Stimulated activated CD4-positive, alpha-beta T cell treated with anti-CD3 and anti-CD28 coated beads, Interleukin-2, amount 100 ng/mL, for 24 hours (primary cell): ENCODE results near the gene GLB1L3.
"Not testable (repeated sequence)": the region's sequence is repeated elsewhere in the genome, so short reads cannot be mapped to it uniquely, and the experiment has no call there.

Experiments
- DNase-seq, 2 donors: peaks; one replicate each; pipeline ENCODE4 v3.0.0-alpha.2; 2020

The GLB1L3 gene

DNA sequence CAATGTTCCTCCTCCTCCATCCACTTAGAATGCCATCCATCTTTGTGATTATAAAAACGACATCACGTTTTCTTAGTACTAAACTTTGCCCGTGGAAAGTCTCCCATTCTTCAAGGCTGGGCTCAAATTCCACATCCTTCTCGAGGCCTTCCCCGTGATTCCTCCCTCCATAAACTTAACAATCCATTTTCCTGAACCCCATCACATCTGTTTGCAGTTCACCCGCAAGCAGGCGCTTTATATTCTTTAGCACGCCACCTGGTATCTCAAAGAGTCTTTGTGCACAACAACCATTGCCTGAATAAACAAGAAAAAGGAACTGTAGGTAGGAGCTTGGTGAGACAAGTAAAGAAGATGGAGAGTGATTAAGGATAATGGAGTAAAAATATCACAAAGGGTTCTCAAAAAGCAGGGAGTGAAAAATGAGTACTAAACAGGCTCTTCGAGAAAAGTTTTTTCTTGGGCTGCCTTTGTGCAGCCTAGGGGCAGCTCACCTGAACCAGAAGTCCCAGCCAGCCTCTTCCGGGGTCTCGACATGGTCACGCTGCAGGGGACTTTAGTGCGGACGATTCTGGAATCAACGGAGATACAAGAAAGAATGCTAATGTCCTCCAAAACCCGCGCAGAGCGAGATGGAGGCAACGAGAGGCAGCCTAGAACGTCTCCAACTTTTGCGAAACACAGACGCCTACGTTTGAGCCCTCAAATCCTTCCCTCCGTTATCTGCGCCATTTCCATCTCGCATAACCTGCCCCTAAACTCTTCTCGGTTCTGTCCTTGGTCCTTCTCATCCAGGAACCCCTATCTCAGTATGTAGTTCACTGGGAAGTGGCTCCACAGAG is 23.6 kb upstream of the GLB1L3 start:
- DNase-seq, result peak; percentile 20 to 39

DNA sequence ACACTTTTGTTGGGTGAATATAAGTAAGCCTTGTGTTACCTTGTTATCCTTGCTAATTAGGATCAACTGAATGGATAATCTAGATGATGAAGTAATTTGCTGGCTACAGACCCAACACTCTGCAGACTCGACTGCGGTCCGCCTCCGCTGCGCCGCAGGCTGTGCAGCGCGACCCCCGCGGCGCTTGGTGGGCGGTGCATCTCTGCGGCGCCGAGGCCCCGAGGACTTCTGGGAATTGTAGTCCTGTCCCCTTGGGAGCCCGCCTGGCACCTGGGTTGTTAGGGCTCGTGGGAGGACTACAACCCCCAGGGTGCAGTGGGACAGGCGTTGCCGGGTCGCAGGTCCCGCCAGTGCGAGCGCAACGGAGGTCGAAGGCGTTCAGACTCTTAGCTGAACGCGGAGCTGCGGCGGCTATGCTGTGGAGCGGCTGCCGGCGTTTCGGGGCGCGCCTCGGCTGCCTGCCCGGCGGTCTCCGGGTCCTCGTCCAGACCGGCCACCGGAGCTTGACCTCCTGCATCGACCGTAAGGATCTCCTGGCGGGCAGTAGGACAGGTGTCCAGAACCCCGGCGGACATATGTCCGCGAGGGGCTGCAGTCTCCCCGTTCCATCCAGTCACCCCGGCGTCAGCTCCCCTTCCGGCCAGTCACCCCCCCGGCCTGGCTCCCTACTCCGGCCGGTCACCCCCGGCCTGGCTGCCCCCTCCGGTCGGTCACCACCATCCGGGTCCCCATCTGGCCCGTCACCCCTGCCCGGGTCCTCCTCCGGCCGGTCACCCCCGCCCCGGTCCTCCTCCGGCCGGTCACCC is 22.8 kb upstream of the GLB1L3 start, which contains the start of the genes ACAD8 and THYN1:
ACAD8 (plus strand) TSS at position 381 of the 806 bp plus-strand sequence; CDS start at position 414, 33 bp downstream.
THYN1 (minus strand) TSS at position 165 of the 806 bp plus-strand sequence. CDS start 470 bp downstream, outside the sequence.
- DNase-seq, result peak; percentile 93 to 94

DNA sequence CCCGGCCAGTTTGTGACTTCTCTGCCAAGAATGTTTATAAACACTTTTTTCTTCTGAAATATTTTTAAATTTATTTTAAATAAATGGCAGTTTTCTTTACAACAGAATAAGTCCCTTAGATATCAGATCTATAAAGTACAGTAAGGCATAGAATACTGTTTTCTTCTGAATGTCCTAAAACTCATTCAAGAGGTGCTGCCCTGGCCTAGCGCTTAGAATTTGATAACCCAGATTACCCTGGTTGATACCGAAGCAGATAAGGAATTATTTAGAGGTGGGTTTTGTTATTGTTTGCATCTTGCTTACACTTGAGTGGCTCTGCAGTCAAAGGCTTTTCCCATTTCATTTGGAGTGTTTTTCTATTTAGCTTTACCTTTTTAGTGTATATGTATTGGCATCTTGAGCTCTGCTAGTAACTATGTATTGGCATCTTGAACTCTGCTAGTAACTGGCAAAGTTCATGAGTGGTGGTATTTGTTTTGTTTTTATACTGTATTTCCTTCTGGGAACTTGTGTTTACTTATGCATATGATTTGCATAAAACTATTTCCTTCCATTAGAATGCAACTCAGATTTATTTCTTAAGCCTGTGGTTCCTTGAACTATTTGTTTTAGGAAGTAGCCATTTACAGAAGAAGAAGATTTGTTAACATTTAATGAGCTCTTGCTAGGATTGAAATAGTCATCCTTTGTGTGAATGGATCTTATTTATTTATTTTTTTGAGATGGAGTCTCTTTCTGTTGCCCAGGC is 21.6 kb upstream of the GLB1L3 start:
- no peak for DNase-seq

DNA sequence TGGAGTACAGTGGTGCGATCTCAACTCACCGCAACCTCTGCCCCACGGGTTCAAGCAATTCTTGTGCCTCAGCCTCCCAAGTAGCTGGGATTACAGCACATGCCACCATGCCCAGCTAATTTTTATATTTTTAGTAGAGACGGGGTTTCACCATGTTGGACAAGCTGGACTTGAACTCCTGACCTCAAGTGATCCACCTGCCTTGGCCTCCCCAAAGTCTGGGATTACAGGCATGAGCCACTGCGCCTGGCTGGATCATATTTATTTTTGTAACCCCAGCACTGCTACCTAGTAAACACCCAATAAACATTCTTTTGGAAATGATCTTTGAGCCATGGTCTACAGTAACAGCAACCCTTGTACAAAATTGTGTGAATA is 21.0 kb upstream of the GLB1L3 start:
- DNase-seq, result not testable (repeated sequence)

DNA sequence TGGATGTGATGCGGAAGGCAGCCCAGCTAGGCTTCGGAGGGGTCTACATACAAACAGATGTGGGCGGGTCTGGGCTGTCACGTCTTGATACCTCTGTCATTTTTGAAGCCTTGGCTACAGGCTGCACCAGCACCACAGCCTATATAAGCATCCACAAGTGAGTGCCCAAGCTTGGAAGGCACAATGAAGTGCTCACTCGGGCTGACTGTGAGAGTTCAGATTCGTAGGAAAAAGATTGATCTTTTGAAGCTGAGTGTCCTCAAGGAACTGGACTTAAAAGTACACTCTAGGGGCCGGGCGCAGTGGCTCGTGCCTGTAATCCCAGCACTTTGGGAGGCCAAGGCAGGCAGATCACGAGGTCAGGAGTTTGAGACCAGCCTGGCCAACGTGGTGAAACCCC is 19.1 kb upstream of the GLB1L3 start:
- no peak for DNase-seq

DNA sequence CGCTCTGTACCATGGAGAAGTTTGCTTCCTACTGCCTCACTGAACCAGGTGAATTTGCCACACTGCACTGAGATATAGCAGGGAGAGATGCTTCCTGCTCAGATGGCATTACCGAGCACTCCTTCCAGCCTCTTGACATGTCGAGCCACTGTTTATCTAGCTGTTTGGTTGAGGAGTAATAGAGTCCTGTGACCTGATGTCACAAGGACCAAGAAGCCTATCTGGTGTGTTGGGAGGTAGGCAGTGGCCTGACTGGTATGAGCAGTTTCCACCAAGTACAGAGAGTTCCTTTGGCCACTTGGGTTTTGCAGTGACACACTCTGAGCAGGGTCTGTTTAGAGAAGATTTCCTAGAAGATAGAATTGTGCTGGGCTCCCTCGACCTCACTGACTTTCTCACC is 17.6 kb upstream of the GLB1L3 start:
- no peak for DNase-seq

DNA sequence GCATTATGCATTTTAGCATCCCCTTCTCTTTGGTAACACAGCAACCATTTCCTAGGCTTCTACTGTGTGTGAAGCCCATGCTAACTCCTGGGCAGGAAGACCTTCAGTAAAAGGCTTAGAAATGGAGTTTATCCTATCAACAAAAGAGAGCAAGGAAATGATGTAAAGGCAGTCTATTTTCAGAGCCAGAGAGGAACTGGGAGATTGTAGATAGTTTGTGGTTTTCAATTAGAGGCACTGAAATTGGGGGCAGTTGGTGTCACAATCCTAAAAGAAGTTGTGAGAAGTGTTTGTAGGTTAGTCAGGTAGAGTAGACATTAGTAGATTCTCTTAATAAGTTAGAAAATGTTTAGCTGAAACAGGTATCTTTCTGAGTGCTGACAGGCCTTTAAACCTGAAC is 15.7 kb upstream of the GLB1L3 start:
- no peak for DNase-seq

DNA sequence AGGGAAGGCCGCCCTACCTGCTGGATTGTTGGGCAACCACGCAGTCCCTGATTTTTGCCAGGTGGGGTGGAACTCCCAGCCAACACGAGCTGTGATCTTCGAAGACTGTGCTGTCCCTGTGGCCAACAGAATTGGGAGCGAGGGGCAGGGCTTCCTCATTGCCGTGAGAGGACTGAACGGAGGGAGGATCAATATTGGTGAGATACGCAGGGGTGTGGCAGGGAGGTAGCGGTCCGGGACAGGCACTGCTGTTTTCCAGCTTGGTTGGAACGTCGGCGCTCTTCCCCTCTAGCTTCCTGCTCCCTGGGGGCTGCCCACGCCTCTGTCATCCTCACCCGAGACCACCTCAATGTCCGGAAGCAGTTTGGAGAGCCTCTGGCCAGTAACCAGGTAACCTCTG is 15.2 kb upstream of the GLB1L3 start:
- DNase-seq, result no peak

DNA sequence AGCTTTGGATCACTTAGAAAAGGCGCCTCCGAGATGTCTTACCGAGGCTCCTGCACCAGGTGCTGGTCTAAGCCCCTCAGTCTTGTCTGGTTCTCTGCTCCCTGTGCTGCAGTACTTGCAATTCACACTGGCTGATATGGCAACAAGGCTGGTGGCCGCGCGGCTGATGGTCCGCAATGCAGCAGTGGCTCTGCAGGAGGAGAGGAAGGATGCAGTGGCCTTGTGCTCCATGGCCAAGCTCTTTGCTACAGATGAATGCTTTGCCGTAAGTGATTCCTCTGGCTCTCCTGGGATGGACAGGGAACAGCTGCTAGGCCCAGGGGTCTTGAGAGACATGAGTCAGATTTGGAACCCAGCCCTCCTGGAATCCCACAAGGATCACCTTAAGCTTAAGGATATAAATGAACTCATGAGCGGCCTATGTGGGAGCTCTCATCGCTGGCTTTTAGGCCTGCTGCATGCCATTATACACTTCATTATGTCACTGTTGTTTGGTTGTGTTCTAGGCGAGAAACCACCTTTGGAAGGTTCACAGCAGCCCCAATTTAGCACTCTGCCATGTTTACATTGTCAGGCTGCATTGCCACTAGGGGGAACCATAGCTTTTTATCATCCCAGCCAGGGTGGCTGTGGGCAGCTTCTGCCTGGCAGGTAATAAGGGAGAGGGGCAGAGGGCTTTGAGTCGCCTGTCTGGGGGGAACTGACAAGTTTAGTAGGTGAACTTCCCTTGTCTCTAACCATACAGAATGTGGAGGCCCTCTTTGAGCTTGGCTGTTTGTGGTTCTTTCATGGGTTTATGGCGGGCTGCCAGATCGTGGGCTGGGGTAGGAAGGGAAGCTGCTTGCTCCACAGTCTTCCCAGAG is 14.3 kb upstream of the GLB1L3 start:
- peak; percentile 29 to 42 for DNase-seq

DNA sequence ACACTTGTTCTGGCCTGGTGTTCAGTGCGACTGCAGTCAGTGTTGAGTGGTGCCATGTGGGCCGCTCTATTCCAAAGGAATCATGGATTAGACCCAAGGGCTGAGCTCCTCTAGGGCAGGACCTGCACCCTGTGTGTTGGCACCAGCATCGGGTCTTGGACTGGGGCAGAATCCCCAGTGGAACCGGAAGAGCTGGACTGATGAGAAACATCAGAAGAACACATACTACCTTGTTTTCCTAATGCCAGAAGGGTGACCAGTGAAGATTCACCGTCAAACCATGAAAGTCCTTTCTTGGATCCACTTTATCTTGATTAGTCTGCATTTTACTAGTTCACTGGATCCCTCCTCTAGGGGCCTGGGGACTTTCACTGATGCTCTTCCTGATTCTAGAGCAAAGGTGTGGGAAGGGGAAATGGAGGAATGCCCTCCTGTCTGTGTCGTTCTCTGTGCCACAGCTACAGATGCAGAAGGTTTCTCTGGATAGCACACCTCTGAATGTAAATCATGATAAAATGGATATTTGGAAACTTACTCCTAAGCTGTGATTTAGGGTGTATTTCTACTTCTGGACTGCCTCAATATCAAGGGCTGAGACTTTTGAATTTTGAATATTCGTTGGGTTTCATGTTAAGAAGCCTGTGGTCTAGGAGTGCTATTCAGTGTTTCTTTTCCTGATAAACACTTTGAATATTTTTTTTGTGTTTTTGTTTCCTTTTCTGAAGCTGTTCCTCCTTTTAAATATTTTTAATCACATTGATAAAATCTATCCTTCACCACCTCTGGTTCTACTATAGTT is 11.0 kb upstream of the GLB1L3 start:
- no peak for DNase-seq

DNA sequence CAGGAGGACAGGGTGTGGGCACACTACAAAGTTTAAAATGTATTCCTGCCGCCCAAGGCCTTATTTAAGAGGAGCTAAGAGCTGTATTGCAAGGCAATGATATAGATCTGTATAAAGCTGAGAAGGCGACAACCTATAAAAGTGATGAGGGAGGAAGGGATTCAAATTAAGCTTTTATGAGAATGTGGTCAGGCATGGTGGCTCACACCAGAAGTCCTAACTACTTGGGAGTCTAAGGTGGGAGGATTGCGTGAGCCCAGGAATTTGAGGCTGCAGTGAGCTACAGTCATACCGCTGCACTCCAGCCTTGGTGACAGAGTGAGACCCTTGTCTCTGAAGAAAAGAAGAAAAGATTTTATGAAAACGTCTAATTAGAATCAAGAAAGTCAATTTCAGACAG is 9.7 kb upstream of the GLB1L3 start:
- no peak for DNase-seq

DNA sequence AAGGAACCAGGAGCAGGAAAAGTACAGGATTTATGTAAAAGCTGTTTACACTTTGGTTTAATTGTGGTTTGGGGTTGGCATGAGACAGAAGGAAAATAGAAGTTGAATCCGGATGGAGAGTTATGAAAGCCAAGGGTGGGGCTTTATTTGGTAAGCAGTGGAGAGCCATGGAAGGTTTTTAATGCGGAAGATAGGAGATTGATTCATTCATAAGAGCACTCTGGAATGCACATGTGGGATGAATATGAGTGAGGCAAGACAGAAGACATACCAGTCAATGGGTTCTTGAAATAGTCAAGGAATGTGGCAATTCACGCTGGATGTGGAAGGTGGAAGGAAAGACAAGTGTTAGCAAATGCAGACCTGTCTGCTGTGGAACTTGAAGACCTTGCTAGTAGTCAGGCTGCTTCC is 9.3 kb upstream of the GLB1L3 start:
- DNase-seq, result no peak

DNA sequence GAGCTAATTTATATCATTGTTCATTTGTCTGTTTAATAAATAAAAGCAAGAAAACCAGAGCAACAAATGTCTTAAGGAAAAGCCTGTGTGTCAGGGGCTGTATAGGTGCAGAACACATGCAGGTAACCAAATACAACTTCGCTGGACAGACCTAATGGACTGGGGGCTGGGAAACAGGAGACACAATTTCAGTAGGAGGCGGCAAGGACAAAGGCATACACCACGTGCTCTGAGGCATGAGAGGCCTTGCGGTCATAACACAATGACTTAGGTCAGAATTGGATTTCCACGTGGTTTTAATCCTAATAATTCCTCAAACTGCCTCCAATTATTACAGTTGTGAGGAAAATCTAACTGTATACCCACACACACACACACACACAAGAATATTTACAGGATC is 8.7 kb upstream of the GLB1L3 start:
- no peak for DNase-seq

DNA sequence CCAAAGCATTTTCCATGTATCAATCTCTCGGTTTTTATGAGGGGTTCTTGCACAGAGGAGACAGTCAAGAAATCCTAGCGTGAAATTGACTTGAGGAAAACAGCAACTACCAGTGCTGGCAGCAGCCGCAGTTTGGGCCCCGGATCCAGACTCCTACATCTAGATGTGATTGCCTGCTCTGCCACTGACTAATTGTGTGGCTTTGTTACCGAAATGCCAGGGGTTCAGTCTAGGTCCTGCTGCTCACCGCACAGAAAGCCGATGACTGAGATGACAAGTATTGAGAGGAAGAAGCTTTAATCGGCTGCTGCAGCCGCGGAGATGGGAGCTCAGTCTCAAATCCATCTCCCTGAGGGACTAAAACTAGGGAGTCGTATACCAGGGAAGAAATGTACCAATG is 8.2 kb upstream of the GLB1L3 start:
- no peak for DNase-seq

DNA sequence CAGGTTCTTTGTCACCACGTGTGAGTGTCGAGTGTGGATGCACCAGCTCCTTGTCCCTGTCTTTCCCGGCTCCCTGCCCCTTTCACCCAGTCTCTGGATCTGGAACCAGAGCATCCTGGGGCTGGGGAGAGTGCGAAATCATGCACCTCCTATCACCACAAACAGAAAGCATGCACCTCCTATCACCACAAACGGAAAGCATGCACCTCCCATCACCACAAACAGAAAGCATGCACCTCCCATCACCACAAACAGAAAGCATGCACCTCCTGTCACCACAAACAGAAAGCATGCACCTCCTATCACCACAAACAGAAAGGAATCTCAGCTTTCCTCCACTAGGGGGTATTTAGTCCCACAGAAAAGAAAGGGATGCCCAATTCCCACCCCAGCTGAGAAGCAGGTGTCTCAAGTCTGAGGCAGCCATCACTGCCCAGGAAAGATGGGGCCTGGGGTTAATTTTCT is 5.9 kb upstream of the GLB1L3 start:
- no peak for DNase-seq

DNA sequence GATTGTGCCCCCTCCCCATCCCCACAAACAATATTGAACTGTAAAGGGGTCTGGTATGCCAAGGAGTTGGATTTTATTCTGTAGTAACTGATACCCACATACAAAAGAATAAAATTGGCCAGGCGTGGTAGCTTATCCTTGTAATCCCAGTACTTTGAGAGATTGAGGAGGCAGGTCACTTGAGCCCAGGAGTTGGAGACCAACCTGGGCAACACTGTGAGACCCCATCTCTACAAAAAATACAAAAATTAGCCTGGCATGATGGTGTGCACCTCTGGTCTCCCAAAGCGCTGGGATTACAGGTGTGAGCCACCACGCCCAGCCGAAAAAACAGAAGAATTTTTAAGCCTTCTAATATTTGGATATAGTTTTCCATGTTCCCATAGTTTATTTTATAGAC is 4.2 kb upstream of the GLB1L3 start:
- DNase-seq, result no peak

DNA sequence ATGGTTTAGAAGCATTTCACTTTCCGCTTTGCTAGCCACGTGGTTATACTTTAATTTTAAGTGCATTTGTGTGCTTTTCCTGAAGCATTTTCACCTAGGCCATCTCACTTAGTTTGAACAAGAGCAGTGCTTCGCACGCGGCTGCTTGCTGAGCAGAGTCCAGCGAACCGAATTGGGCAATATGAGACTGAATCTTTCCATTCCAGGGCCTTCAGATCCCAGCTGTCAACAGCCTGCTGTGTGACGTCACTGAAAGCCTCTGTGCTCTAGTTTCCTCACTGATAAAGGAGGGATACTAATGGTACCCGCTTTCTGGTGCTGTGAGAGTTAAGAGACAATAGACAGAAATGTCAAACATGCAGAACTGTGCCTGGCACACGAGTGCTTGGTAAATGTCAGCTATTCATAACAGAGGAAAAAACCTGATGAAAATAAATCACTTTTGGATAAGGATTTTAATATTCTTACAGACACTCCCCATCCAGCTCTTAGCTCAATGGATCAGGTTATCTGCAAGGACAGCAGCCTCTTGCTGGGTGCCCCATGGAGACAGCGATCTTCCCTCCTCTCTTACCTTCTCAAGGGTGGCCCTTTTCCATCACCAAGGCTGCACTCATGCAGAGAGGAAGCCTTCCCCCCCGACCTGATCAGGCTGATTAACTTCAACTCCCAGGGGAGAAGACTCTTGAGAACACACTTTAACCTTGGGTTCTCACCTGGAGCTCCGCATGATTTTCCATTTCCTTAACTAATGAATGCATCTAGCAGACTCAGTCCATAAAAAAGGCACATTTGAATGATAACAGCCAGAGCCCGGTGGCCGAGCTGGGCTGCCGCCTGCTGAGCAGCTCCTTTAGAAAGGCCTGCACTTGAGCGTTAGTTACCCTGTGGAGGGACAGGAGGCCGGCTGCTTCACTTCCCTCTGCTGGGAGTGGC is 3.5 kb upstream of the GLB1L3 start:
- DNase-seq, result no peak

DNA sequence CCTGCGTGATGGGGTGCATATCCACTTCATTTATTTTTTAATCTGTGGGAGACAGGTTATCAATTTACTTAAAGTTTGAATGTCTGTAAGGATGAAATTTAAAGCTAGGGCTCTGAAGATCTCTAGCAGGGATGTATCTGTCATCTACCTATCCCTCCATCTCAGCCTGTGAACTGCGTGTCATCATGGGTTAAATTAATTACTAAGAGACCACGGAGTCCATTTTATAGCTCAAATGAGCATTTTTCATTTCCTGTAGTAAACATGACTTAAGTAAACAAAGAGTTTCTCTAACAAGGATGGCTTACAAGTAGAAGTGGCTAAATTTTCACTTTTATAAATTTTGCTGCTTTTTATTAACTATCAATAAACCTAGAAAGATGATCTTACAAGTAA is 2.9 kb upstream of the GLB1L3 start:
- DNase-seq, result no peak

DNA sequence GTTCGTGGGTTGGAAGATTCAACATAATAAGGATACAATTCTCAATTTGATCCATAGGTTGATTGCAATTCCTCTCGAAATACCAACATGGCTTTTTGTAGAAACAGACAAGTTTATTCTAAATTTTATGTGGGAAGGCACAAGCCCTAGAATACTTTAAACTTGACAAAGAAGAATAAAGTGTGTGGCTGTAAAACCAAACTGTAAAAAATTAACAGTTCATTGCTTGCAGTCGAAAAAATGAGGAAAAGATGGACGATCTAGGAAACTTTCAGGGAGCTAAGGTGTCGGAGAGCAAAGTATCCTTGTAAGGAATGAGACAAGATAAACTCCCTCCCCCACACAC is 1.0 kb upstream of the GLB1L3 start:
- no peak for DNase-seq
